Type B pancreatic cell (in vitro differentiated cells): ENCODE results near the gene NLGN1. TPM values are rescaled to one million over a fixed set of nuclear protein-coding genes. Genes with fewer than 3 reads are reported as not detected.

Source experiments
- DNase-seq: peaks from one replicate; pipeline ENCODE4 v3.0.0; 2021; ENCODE audit warnings: mixed read lengths; ENCODE audit not compliant: unreplicated experiment; ENCODE audit errors: extremely low spot score
- H3K27ac Mint-ChIP-seq: 2 replicates; pipeline ENCODE4 v1.8.0; 2021; ENCODE audit warnings: mild to moderate bottlenecking, mixed read lengths
- H3K27me3 Mint-ChIP-seq: 2 replicates; pipeline ENCODE4 v1.8.0; 2021; ENCODE audit warnings: mixed read lengths
- H3K36me3 Mint-ChIP-seq: 2 replicates; pipeline ENCODE4 v1.8.0; 2021; ENCODE audit warnings: mixed read lengths
- H3K4me1 Mint-ChIP-seq: one replicate; pipeline ENCODE4 v1.8.0; 2021; ENCODE audit warnings: mixed read lengths; ENCODE audit not compliant: unreplicated experiment
- H3K4me3 Mint-ChIP-seq: 2 replicates; pipeline ENCODE4 v1.8.0; 2021; ENCODE audit warnings: mild to moderate bottlenecking, mixed read lengths
- H3K9me3 Mint-ChIP-seq: 2 replicates; pipeline ENCODE4 v1.8.0; 2021; ENCODE audit warnings: mixed read lengths
- CTCF ChIP-seq: fragments of 200-600 bp; sonication (generic); conservative IDR thresholded peaks from 2 replicates; pipeline ENCODE4 v1.5.0; 2021; ENCODE audit warnings: antibody characterized with exemption, mild to moderate bottlenecking
- total RNA-seq: library from RNA; stranded (reverse); gene quantifications from 2 replicates; pipeline ENCODE4 v1.2.1, GENCODE V29; 2021; ENCODE audit warnings: low replicate concordance

NLGN1 gene
- total RNA-seq, 1 donor from 2014 or later: 12.6 TPM

GRCh38 chr3:173599673-173600072, 202.1 kb downstream of the NLGN1 start:
- H3K27me3 Mint-ChIP-seq: no peaks in the 10 kb centered on the region
- no peak overlapping the region for H3K4me3 Mint-ChIP-seq
- no peaks in the 10 kb centered on the region for H3K4me1 Mint-ChIP-seq
- TF ChIP-seq CTCF: no peak
- no peaks in the 10 kb centered on the region for H3K9me3 Mint-ChIP-seq
- DNase-seq: no peak
- no peak overlapping the region for H3K27ac Mint-ChIP-seq
- H3K36me3 Mint-ChIP-seq: peaks cover 4% of the 10 kb centered on the region

- DNase-seq: no peak
- Mint-ChIP-seq H3K4me3 (no peak overlapping the region), H3K27me3 (no peaks in the 10 kb centered on the region), H3K4me1 (peaks cover 4% of the 10 kb centered on the region), H3K27ac (no peak overlapping the region), H3K9me3 (peaks cover 5% of the 10 kb centered on the region), H3K36me3 (no peaks in the 10 kb centered on the region)
- TF ChIP-seq CTCF: no peak
These were observed 217.0 kb downstream of the NLGN1 start for GRCh38 chr3:173614522-173614921.

GRCh38 chr3:173615661-173616060, 218.1 kb downstream of the NLGN1 start:
- Mint-ChIP-seq H3K4me3 (no peak overlapping the region), H3K4me1 (peaks cover 4% of the 10 kb centered on the region), H3K9me3 (peaks cover under 1% of the 10 kb centered on the region), H3K27ac (no peak overlapping the region), H3K36me3 (no peaks in the 10 kb centered on the region), H3K27me3 (no peaks in the 10 kb centered on the region)
- DNase-seq: no peak
- no peak for TF ChIP-seq CTCF

- Mint-ChIP-seq H3K9me3 (no peaks in the 10 kb centered on the region), H3K27ac (no peak overlapping the region), H3K36me3 (no peaks in the 10 kb centered on the region), H3K4me1 (peaks cover 13% of the 10 kb centered on the region), H3K27me3 (no peaks in the 10 kb centered on the region), H3K4me3 (no peak overlapping the region)
- TF ChIP-seq CTCF: no peak
- no peak for DNase-seq
These were observed 219.9 kb downstream of the NLGN1 start for GRCh38 chr3:173617490-173617889.

GRCh38 chr3:173618148-173618547, 220.6 kb downstream of the NLGN1 start:
- no peak for DNase-seq
- H3K4me1 Mint-ChIP-seq: peaks cover 13% of the 10 kb centered on the region
- H3K9me3 Mint-ChIP-seq: no peaks in the 10 kb centered on the region
- no peak for TF ChIP-seq CTCF
- H3K27me3 Mint-ChIP-seq: no peaks in the 10 kb centered on the region
- H3K27ac Mint-ChIP-seq: no peak overlapping the region
- H3K4me3 Mint-ChIP-seq: no peak overlapping the region
- no peaks in the 10 kb centered on the region for H3K36me3 Mint-ChIP-seq

GRCh38 chr3:173618703-173619102, 221.2 kb downstream of the NLGN1 start:
- Mint-ChIP-seq H3K4me3 (no peak overlapping the region), H3K27me3 (no peaks in the 10 kb centered on the region), H3K36me3 (no peaks in the 10 kb centered on the region), H3K9me3 (no peaks in the 10 kb centered on the region), H3K27ac (no peak overlapping the region), H3K4me1 (peaks cover 13% of the 10 kb centered on the region)
- no peak for DNase-seq
- TF ChIP-seq CTCF: no peak
